Brain microvascular endothelial cell (primary cell): ENCODE measurements around the gene ALDH1A1.

Experiments
- DNase-seq: peaks from one replicate; pipeline ENCODE4 v3.0.0-alpha.2; 2020
- H3K27ac ChIP-seq: fragments of 250-450 bp; sonication (Bioruptor Pico); 2 replicates; pipeline ENCODE4 v1.5.1; 2020; ENCODE audit warnings: mild to moderate bottlenecking, moderate library complexity
- H3K27me3 ChIP-seq: fragments of 250-450 bp; sonication (Bioruptor Pico); replicated peaks from 2 replicates; pipeline ENCODE4 v1.5.1; 2020; ENCODE audit warnings: mild to moderate bottlenecking
- H3K36me3 ChIP-seq: fragments of 250-450 bp; sonication (Bioruptor Pico); replicated peaks from 2 replicates; pipeline ENCODE4 v1.5.1; 2020; ENCODE audit warnings: mild to moderate bottlenecking
- H3K4me3 ChIP-seq: 2 replicates; pipeline ENCODE4 v1.5.1; 2011; ENCODE audit warnings: low read depth, mild to moderate bottlenecking, control low read depth, low read length, moderate library complexity
- in situ Hi-C: cut with HindIII; loops from 2 replicates; pipeline ENCODE4 v1.10.0; 2017; ENCODE audit warnings: low sequenced_read_pairs, low pct_ligation_motif_present
- TF ChIP-seq, protein P1 (sequence below): IDR thresholded peaks from 2 replicates; pipeline ENCODE4 v1.5.1; 2011; ENCODE audit warnings: low read depth, mild to moderate bottlenecking, moderate library complexity, low read length, control low read depth, inconsistent platforms; ENCODE audit errors: missing control alignments

Gene ALDH1A1

DNA sequence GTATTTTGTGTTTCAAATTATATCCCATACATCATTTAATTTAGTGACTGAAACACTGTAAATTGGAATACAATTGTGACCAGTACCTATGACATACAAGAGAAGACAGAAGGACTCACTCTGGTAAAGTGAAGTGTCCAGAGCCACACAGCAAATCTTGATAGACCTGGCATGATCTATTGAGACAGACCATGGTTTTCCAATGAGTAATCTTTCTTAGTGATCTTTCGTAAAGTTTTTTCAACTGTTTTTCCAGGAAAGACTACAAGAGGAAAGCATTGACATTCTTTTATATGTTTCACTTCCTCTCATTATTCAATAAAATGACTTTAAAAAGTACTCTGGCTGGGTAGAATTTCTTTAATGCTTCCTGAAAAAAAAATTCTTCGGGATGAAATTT is 43.3 kb upstream of the ALDH1A1 start:
- DNase-seq = no peak
- H3K27me3 ChIP-seq = no peaks in the 10 kb centered on the region
- in situ Hi-C loops = no loop called here
- TF ChIP-seq, protein P1, sequence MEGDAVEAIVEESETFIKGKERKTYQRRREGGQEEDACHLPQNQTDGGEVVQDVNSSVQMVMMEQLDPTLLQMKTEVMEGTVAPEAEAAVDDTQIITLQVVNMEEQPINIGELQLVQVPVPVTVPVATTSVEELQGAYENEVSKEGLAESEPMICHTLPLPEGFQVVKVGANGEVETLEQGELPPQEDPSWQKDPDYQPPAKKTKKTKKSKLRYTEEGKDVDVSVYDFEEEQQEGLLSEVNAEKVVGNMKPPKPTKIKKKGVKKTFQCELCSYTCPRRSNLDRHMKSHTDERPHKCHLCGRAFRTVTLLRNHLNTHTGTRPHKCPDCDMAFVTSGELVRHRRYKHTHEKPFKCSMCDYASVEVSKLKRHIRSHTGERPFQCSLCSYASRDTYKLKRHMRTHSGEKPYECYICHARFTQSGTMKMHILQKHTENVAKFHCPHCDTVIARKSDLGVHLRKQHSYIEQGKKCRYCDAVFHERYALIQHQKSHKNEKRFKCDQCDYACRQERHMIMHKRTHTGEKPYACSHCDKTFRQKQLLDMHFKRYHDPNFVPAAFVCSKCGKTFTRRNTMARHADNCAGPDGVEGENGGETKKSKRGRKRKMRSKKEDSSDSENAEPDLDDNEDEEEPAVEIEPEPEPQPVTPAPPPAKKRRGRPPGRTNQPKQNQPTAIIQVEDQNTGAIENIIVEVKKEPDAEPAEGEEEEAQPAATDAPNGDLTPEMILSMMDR = no peak
- H3K36me3 ChIP-seq = no peaks in the 10 kb centered on the region
- H3K27ac ChIP-seq = no peak overlapping the region
- H3K4me3 ChIP-seq = no peak overlapping the region

DNA sequence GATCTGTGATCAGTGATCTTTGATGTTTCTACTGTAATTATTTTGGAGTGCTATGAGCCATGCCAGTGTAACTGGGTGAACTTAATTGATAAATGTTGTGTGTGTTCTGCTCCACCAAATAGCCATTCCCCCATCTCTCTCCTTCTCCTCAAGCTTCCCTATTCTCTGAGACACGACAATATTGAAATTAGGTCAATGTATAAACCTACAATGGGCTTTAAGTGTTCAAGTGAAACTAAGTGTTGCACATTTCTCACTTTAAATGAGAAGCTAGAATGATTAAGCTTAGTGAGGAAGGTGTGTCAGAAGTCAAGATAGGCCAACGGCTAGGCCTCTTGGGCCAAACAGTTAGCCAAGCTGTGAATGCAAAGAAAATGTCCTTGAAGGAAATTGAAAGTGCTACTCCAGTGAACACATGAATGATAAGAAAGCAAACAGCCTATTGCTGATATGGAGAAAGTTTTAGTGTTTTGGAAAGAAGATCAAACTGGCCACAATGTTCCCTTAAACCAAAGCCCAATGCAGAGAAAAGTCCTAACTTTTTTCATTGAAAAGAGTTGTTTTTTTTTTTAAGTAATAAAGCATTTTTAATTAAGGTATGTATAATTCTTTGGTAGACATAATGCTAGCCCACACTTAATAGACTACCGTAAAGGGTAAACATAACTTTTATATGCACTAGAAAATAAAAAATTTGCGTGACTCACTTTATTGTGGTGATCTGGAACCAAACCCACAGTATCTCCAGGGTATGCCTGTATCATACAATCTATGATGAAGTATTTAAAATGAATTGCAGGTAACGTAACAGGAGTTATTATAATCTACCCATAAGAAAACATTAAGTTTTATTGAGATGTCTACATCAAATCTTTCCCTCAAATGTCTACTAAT is 42.5 kb upstream of the ALDH1A1 start:
- TF ChIP-seq, protein P1 = no peak
- DNase-seq = no peak
- H3K27me3 ChIP-seq = no peaks in the 10 kb centered on the region
- no peak overlapping the region for H3K4me3 ChIP-seq
- in situ Hi-C loops = no loop called here
- H3K36me3 ChIP-seq = no peaks in the 10 kb centered on the region
- no peak overlapping the region for H3K27ac ChIP-seq

DNA sequence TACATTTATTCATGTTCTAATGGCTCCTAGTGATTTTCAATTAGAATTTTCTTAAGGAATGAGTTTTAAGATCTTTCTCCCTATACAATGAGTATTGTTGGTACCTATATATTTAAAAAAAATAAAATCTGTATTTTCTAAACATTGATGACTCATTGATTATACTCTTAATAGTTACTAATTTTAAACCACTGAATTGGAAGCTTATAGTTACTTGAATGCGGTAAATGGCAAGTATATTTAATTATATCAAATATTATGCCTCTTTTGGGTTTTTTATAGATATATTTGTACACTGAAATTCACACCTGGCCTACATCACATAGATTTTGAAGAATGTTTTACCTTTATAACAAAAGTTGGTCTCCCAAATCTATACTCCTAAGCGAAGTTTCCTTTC is 38.9 kb upstream of the ALDH1A1 start:
- H3K27me3 ChIP-seq = no peaks in the 10 kb centered on the region
- TF ChIP-seq, protein P1 = no peak
- no peak overlapping the region for H3K27ac ChIP-seq
- no peaks in the 10 kb centered on the region for H3K36me3 ChIP-seq
- in situ Hi-C loops = no loop called here
- no peak overlapping the region for H3K4me3 ChIP-seq
- no peak for DNase-seq

DNA sequence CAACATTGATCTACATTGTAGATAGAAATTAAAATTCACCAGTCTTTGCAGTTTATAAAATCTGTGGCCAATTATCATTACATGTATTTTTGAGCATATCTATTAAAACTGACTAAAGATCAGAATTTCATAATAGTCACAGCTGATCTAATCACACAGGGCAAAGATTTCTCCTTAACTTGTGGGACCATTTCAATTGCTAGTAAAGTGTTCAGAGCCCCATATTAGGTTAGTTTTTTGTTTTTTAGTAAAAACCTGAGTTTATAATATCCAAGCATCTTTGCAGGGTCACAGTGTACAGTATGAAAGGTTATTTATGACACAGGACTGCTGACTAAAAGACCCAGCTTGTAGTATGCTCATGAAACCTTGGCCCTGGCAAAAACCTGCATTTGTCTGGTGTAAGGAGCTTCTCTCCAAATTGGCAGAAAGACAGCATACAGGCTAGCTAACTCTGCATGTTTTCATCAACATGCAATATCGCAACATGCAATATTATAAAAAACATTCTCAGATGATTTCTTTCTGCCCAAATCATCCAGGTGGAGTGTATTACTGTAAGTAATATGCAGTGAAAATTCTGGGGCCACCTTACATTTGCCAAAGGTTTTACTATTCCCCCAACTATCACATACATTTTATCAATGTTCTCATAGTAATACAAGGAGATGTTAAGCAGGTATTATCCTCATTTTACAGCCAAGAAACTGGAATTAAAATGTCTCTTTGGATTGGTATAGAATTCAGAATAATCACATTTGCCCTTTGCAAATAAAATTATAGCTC is 37.7 kb upstream of the ALDH1A1 start:
- TF ChIP-seq, protein P1 = no peak
- H3K27me3 ChIP-seq = no peaks in the 10 kb centered on the region
- H3K27ac ChIP-seq = no peak overlapping the region
- DNase-seq = no peak
- in situ Hi-C loops = no loop called here
- H3K4me3 ChIP-seq = no peak overlapping the region
- H3K36me3 ChIP-seq = no peaks in the 10 kb centered on the region

DNA sequence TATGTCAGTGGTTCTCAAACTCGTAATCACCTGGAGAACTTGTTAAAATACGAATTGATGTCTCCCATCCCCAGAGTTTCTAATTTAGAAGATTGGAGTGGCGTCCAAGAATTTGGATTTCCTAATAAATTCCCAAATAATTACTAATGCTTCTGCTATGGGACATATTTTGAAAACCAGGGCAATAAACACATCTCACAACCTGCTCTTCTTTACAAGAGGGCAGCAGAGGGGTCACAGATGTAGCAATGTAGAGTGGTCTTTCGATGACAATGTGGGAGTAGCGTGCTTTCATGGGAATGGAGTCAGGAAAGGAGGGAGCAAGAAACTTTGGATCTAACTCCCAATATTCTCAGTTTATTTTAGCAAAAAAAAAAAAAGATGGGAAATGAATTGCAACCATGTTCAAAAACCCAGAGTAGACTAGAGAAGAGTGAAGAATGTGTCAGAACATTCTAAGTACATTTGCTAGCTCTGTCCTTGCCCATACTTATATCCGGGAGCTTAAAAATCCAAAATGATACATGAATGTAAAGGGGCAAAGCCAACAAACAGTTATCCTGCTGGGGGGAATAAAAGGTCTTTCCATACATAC is 33.8 kb upstream of the ALDH1A1 start:
- in situ Hi-C loops = no loop called here
- no peak overlapping the region for H3K4me3 ChIP-seq
- DNase-seq = no peak
- TF ChIP-seq, protein P1 = no peak
- no peak overlapping the region for H3K27ac ChIP-seq
- no peaks in the 10 kb centered on the region for H3K27me3 ChIP-seq
- no peaks in the 10 kb centered on the region for H3K36me3 ChIP-seq
